Fibroblast of skin of abdomen (primary cell): Measurements from ENCODE around the gene TIMM8A. TPM values are rescaled to one million over a fixed set of nuclear protein-coding genes. Genes with fewer than 3 reads are reported as not detected.

Source experiments
- DNase-seq: peaks from one replicate; pipeline ENCODE4 v3.0.0-alpha.2; 2013
- polyA plus RNA-seq, 2 experiments: library from polyadenylated mRNA; unstranded; fragments of 120-200 nt; gene quantifications; one replicate each; pipeline ENCODE4 v1.2.1, GENCODE V29; 2013; ENCODE audit not compliant: insufficient read length in 2 of 2

TIMM8A gene
- 12.0 TPM for polyA plus RNA-seq (2013, experiment 1 of 2; ENCODE audit: insufficient read length)
- 9.9 TPM for polyA plus RNA-seq (2013, experiment 2 of 2; ENCODE audit: insufficient read length)

GRCh38 chrX:101348452-101349192 is at the start of gene TIMM8A:
TSS of gene TIMM8A (minus strand) at chrX:101348742. CDS start at chrX:101348664, 78 bp downstream.
- peak; percentile 63 for DNase-seq

GRCh38 chrX:101397779-101398178 is 49.2 kb upstream of the TIMM8A start:
- DNase-seq: no peak

GRCh38 chrX:101395789-101396188 is 47.2 kb upstream of the TIMM8A start:
- no peak for DNase-seq

- no peak for DNase-seq
Measured at GRCh38 chrX:101394372-101394771, 45.8 kb upstream of the TIMM8A start.

DNA sequence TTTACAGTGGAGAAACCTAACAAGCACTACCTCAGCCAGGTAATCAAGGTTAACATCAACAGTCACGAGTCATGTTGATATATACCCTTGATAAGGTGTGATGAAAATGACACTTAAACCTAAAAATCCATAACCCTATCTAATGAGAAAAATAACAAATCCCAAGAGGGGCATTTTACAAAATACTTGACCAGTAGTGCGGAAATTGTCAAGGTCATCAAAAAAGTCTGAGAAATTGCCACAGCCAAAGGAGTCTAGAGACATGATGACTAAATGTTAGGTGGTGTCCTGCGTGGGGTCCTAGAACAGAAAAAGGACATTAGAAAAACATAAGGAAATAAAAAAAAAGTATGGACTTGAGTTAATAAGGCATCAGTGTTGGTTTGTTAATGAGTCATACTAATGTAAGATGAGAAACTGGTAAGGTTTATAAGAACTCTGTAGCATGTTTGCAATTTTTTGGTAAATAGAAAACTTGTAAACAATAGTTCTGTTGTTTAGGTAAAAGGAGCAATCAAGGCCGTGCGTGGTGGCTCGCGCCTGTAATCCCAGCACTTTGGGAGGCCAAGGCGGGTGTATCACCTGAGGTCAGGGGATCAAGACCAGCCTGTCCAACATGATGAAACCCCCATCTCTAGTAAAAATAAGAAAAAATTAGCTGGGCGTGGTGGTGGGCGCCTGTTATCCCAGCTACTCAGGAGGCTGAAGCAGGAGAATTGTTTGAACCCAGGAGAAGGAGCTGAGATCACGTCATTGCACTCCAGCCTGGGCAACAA is 45.2 kb upstream of the TIMM8A start:
- DNase-seq: no peak

DNA sequence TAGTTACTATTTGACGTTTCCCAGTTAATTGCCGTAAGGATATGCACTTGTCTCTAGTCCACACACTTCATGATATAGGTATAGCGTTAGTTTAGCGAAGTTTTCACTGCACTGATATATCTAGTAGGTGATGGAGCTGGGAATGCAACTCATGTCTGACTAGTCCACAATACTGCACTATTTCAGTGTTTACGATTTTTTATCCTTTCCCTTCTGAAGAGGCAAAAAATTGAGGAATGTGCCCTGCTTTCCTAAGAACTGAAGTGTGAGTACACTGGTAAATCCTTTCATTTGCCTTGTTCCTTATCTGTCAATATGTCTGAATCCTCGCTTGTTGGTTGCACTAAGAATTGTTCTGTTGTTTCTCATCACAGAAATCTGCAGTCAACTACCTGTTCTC is 43.3 kb upstream of the TIMM8A start:
- DNase-seq: no peak

GRCh38 chrX:101390664-101391525 is 42.4 kb upstream of the TIMM8A start, which contains the start of gene RPL36A:
TSS of gene RPL36A (plus strand) at chrX:101391011. CDS start at chrX:101391044, 33 bp downstream.
- DNase-seq: peak; percentile 92

DNA sequence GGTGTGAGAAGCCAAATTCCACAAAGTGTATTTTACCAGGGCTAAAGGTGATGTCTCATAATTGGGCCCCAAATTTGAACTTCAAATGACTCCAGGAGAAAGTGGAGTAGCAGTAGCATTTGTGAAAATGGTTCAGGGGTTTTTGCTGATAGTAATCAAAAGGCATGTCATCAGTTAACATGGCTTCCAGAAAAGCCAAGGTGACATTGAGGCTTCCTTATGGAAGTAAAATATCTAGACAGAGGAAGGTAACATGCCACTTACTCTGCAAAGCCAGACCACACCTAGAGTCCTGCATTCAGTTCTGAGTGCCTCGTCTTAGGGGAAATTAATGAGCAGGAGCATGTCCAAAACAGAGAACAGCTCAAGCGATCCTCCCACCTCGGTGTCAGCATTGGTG is 40.1 kb upstream of the TIMM8A start:
- no peak for DNase-seq

- DNase-seq: no peak
Measured at GRCh38 chrX:101386542-101386885, 38.0 kb upstream of the TIMM8A start.

- no peak for DNase-seq
Measured at GRCh38 chrX:101385795-101386541, 37.4 kb upstream of the TIMM8A start, which contains the start of gene BTK. TSS of gene BTK (minus strand) at chrX:101386191. CDS start at chrX:101375284, 10,907 bp downstream.

- DNase-seq: no peak
Measured at GRCh38 chrX:101385026-101385684, 36.6 kb upstream of the TIMM8A start.

- DNase-seq: no peak
Measured at GRCh38 chrX:101383679-101384205, 35.2 kb upstream of the TIMM8A start.

DNA sequence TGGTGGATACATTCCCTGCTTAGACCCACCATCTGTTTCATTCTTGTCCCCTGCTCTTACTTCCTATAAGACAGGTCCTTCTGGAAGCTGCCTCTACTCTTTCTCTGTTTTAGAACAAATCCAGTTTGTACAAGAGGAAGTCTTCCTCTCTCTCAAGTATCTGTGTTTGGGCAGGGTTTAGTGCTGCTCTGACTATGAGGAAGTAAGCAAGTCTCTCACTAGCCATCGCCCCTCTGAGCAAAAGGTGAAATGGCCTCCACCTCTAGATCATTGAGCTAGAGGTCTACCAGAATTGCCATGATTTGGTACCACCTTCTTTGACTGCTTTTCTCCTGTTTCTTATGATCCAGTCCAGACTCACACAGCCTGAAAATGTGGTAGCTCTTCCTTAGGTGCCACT is 29.0 kb upstream of the TIMM8A start:
- no peak for DNase-seq

GRCh38 chrX:101370888-101371504 is 22.5 kb upstream of the TIMM8A start:
- DNase-seq: no peak

DNA sequence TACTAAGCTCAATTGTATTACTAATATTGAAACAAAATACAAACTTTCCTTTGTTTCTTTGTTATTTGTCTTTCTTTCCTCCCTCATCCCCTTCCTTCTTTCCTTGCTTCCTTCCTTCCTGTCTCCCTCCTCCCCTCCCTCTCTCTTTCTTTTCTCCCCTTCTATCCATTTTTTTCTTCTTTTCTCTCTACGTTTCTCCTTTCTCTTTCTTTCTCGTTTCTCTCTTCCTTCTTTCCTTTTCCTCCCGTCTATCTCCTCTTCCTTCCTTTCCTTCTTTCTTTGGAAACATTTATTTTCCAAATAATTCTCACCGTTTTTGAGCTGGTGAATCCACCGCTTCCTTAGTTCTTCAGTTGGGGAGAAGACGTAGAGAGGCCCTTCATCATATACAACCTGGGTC is 21.1 kb upstream of the TIMM8A start:
- no peak for DNase-seq

GRCh38 chrX:101368800-101369199 is 20.3 kb upstream of the TIMM8A start:
- DNase-seq: no peak

DNA sequence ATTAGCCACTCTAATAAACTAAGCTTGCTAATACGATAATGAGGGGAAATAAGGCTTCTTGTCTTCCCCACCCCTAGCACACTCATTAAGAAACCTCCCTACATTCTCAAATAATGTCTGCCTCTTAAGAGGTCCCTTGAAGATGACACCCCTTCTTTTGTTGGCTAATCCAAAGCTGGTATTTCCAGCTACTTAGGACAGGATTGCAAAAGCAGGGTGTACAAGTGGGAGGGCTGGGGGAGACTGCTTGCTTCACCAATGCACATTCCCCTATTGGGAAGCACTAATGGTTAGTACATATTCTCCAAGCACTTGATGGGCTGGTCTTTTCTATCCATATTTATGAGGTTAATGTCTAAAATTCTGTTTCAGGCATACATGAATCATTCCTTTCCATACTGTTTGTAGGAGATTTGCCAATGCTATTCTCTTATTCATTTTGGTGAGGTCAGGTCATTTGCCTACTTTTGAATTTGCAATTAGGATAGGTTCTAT is 16.8 kb upstream of the TIMM8A start:
- no peak for DNase-seq

- no peak for DNase-seq
Measured at GRCh38 chrX:101362757-101363156, 14.2 kb upstream of the TIMM8A start.

DNA sequence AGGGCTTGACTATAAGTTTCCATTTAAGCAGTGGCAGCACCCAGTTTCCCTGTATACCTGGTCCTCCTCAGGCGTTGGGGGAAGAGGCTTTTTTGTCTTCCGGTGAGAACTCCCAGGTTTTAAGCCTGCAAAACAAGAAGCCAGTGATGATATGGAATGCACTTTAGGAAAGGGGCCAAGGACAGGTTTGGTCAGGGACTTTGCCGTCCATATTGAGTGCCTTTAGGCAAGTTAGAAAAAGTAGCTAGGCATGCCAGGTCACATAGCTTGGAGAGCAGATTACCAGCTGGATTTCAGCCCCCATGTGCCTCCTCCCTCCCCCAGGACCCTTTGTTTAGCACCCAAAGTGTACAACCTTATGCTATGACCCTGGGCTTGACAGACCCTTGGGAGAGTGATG is 13.6 kb upstream of the TIMM8A start:
- DNase-seq: no peak

GRCh38 chrX:101360390-101360789 is 11.8 kb upstream of the TIMM8A start:
- no peak for DNase-seq
